Sigmoid colon (tissue), 7 donors: ENCODE measurements around the gene JAM2. TPM values are rescaled to one million over a fixed set of nuclear protein-coding genes. Genes with fewer than 3 reads are reported as not detected.
A peak's percentile ranks its signal among the peaks of the same experiment; 100 is the strongest.

Experiments used
- DNase-seq: peaks from one replicate; pipeline ENCODE4 v3.0.0-alpha.2; 2019
- H3K27ac ChIP-seq, 4 donors: fragments of 200-600 bp; sonication (generic); one replicate each; pipeline ENCODE4 v1.5.1; 2016 to 2019; ENCODE audit warnings: mild to moderate bottlenecking in 1 of 4
- H3K27me3 ChIP-seq, 3 donors: fragments of 200-600 bp; sonication (generic); one replicate each; pipeline ENCODE4 v1.5.1; 2019; ENCODE audit warnings: mild to moderate bottlenecking in 1 of 3
- H3K36me3 ChIP-seq, 4 donors: fragments of 200-600 bp; sonication (generic); one replicate each; pipeline ENCODE4 v1.5.1; 2016 to 2019
- H3K4me1 ChIP-seq, 4 donors: fragments of 200-600 bp; sonication (generic); one replicate each; pipeline ENCODE4 v1.5.1; 2017 to 2019
- H3K4me3 ChIP-seq, 4 donors: fragments of 200-600 bp; sonication (generic); one replicate each; pipeline ENCODE4 v1.5.1; 2017 to 2019; ENCODE audit warnings: mild to moderate bottlenecking in 2 of 4, moderate library complexity in 1 of 4
- H3K9me3 ChIP-seq, 4 donors: fragments of 200-600 bp in 3 of 4; sonication (generic) in 3 of 4; one replicate each; pipeline versions ENCODE4 v1.5.1 to v1.6.1; 2013 to 2019
- EP300 ChIP-seq, 4 donors: sonication (generic); formaldehyde crosslinking; IDR thresholded peaks; one replicate each; pipeline ENCODE4 v1.6.1; 2017; ENCODE audit warnings: antibody characterized with exemption in 4 of 4
- POLR2A ChIP-seq, 2 donors: fragments of 450-650 bp; IDR thresholded peaks; one replicate each; pipeline ENCODE4 v1.6.1; 2016; ENCODE audit warnings: antibody characterized with exemption in 2 of 2, mild to moderate bottlenecking in 2 of 2, moderate library complexity in 2 of 2
- POLR2AphosphoS5 ChIP-seq, 4 donors: sonication (generic); formaldehyde crosslinking; IDR thresholded peaks; one replicate each; pipeline ENCODE4 v1.6.1; 2017; ENCODE audit warnings: antibody characterized with exemption in 4 of 4
- WGBS, 2 donors: extraction: QIAGEN DNeasy Blood & Tissue Kit; methylation state at CpG; one replicate each; pipeline ENCODE4 v1.1.7; 2013; 5-methylcytosine and 5-hydroxymethylcytosine counted together
- intact Hi-C: fragments of 100-400 bp; cut with DNase I; formaldehyde crosslinking; loops from one replicate; pipeline ENCODE4 v1.15.1; 2023
- polyA plus RNA-seq, 3 donors: library from polyadenylated mRNA; stranded (reverse); fragments of 200-250 nt; gene quantifications; one replicate each; pipeline ENCODE4 v1.2.3, GENCODE V29; 2013
- total RNA-seq, 4 donors: library from RNA; depleted of rRNA; stranded (reverse); fragments of >200 nt; gene quantifications; one replicate each; pipeline ENCODE4 v1.1.0, GENCODE V29; 2016
- TF ChIP-seq, protein P1 (sequence below), 4 experiments: fragments of 450-650 bp in 3 of 4; fragments of 200-600 bp in 1 of 4; IDR thresholded peaks; one replicate each; pipeline ENCODE4 v1.5.1; 2016 to 2019; ENCODE audit warnings: antibody characterized with exemption in 4 of 4, mild to moderate bottlenecking in 3 of 4, moderate library complexity in 2 of 4
- donor health status: healthy with polysubstance abuse.
- donor health status: Bipolar disorder and iron deficiency.
- donor health status: healthy.

The JAM2 gene
- total and polyA plus RNA-seq, 7 donors, result 0.46 to 31.6 (median 13.0) TPM

DNA sequence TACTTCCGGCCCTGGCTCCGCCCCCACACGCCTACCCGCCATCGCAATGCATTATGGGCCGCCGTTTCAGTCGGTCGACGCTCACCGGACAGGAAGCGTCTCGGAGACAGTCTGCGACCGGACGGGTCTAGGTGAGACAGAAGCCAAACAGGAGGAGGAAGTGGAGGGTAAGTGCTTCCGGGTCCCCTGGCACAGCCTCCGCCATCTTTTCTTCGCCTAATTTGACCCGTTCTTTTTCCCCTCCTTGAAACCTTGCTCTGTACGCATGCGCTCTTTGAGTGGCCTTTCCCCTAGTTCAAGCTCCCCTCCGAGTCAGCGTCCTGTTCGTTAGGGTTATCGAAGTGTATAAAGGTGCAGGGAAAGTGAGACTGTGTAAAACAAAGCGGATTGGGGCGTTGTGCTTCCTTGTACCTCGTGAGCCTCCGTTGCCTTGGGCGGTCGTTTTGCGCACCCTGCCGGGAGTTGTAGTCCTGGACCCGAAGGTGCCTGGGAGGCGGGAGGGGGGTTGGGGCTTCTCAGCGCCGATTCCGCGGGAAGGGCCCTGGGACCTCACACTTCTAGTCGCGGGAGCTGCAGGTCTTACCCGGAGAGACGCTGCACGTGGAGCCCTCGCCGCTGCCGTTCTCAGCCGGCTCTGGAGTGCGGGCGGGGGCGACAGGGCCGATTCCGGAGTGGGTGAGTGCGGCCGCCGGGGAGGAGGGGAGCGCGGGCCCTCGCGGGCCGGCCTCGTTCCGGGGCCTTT, 96.0 kb downstream of the JAM2 start, which contains the start of the genes ATP5PF and GABPA:
Gene ATP5PF (minus strand): TSS at position 1 of the 742 bp plus-strand sequence. CDS start 5,110 bp downstream, outside the sequence.
Gene GABPA (plus strand): TSS at position 69 of the 742 bp plus-strand sequence. CDS start 6,627 bp downstream, outside the sequence.
- intact Hi-C loops, result loop anchor here (5.0 to 10.0 kb wide), 4 partner anchors 57 to 1110 kb away; partner anchors contain the start of genes ADAMTS1, APP and MRPL39
- no peaks in the 10 kb centered on the region for H3K27me3 ChIP-seq
- WGBS, 2 donors, result 0 to 1% methylated on average over 64 of the region's 64 CpGs
- H3K9me3 ChIP-seq, result no peaks in the 10 kb centered on the region
- DNase-seq, result peak; percentile 99
- TF ChIP-seq EP300 (IDR thresholded peaks at IDR 0.05) (peak in 1 of 4 donors; percentile 47), POLR2A (IDR thresholded peaks at IDR 0.05) (no peak), POLR2AphosphoS5 (IDR thresholded peaks at IDR 0.05) (peak in 2 of 4 donors; percentile 39 to 58)
- TF ChIP-seq, protein P1, sequence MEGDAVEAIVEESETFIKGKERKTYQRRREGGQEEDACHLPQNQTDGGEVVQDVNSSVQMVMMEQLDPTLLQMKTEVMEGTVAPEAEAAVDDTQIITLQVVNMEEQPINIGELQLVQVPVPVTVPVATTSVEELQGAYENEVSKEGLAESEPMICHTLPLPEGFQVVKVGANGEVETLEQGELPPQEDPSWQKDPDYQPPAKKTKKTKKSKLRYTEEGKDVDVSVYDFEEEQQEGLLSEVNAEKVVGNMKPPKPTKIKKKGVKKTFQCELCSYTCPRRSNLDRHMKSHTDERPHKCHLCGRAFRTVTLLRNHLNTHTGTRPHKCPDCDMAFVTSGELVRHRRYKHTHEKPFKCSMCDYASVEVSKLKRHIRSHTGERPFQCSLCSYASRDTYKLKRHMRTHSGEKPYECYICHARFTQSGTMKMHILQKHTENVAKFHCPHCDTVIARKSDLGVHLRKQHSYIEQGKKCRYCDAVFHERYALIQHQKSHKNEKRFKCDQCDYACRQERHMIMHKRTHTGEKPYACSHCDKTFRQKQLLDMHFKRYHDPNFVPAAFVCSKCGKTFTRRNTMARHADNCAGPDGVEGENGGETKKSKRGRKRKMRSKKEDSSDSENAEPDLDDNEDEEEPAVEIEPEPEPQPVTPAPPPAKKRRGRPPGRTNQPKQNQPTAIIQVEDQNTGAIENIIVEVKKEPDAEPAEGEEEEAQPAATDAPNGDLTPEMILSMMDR (IDR thresholded peaks at IDR 0.05), result no peak
- H3K27ac ChIP-seq, result peak within 1 kb of the TSS; percentile 94 to 99 (median 98)
- H3K4me1 ChIP-seq, result peaks cover 0 to 55% (median 43%) of the 10 kb centered on the region in 4 donors
- H3K4me3 ChIP-seq, result peak within 1 kb of the TSS; percentile 81 to 98 (median 85)
- peaks cover 0 to 3% (median 0%) of the 10 kb centered on the region in 4 donors for H3K36me3 ChIP-seq

DNA sequence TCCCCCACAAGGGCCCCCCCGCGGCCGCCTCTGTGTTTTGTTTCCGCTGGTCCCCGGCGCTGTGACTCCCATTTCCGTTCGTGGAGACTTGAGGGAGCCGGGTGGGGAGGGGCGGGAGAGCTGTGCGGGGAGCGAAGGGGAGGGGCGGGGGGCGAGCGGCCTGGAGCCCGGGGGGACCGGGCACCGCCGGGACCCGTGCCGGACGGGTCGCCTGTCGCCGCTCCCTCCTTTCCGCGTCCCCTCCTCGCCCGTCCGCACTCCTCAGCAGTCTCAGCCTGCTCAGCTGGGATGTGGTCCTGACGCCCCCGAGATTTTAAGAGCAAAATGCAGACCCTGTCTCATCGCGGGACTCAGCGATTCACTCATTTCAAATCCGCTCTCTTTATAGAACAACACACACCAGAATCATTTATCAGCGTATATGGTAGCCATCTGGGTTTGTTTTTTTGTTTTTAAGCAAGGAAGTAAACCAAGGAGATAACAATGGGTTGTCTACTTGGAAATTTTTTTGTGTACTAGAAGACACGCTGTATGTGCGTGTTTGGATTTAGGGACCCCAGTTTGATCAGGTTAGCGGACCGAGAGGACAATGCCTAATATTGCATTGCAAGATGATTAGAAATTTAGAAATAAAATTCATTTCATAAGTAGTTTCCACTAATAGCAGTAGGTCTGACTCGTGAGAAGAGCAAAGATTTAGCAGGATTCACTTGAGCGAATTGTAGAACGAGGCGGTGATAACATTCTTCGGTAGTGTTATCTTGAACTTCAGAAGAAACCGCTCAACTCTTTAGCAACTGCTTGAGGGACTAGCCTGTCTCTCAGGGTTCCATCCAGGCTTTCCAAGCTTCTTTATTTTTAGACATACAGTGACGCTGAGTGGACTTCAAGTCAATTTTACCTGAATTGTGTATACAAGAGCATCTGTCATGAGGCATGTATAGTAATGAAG, 96.9 kb downstream of the JAM2 start:
- intact Hi-C loops, result loop anchor here (5.0 to 10.0 kb wide), 4 partner anchors 56 to 1109 kb away; partner anchors contain the start of genes ADAMTS1, APP and MRPL39
- TF ChIP-seq, protein P1 (IDR thresholded peaks at IDR 0.05), result no peak
- TF ChIP-seq EP300 (IDR thresholded peaks at IDR 0.05), result no peak
- no peak for TF ChIP-seq POLR2A (IDR thresholded peaks at IDR 0.05)
- TF ChIP-seq POLR2AphosphoS5 (IDR thresholded peaks at IDR 0.05), result no peak
- no peaks in the 10 kb centered on the region for H3K9me3 ChIP-seq
- 1% methylated on average over 47 to 48 of the region's 48 CpGs for WGBS, 2 donors
- H3K4me1 ChIP-seq, result peaks cover 0 to 50% (median 42%) of the 10 kb centered on the region in 4 donors
- no peaks in the 10 kb centered on the region for H3K27me3 ChIP-seq
- peak; percentile 93 for DNase-seq
- H3K36me3 ChIP-seq, result no peaks in the 10 kb centered on the region
- H3K27ac ChIP-seq, result peak overlapping the region; percentile 94 to 99 (median 98)
- peak overlapping the region; percentile 81 to 98 (median 85) for H3K4me3 ChIP-seq

DNA sequence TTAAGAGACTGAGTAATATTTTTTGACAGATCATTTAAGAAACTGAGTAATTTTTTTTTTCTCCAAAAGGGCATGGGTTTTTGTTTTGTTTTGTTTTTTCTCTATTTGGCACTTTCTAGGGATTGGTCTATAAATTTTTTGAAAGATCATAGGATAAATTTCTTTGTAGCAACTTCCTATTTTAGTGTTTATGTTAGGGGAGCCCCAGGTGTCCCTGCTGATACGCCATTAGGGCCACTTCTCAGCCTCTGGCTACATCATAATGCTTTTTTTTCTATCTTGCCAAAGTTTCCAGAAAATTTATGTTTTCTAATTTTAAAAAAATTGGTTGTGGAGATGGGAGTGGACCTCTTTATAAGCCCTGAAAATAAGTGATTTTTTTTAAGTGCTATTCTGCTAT, 98.4 kb downstream of the JAM2 start:
- no peak for DNase-seq
- Histone ChIP-seq H3K27me3 (no peaks in the 10 kb centered on the region), H3K9me3 (no peaks in the 10 kb centered on the region), H3K27ac (peak overlapping the region in 2 of 4 donors; percentile 94 to 99), H3K4me3 (no peak overlapping the region), H3K36me3 (peaks cover 0 to 4% (median 0%) of the 10 kb centered on the region in 4 donors), H3K4me1 (peaks cover 0 to 35% (median 28%) of the 10 kb centered on the region in 4 donors)
- intact Hi-C loops, result loop anchor here (5.0 to 10.0 kb wide), 4 partner anchors 55 to 1107 kb away; partner anchors contain the start of genes ADAMTS1, APP and MRPL39
- WGBS, 2 donors, result 51 to 88% methylated on average over 1 of the region's 1 CpG
- TF ChIP-seq, protein P1 (IDR thresholded peaks at IDR 0.05), result no peak
- TF ChIP-seq POLR2A (IDR thresholded peaks at IDR 0.05) (no peak), EP300 (IDR thresholded peaks at IDR 0.05) (no peak), POLR2AphosphoS5 (IDR thresholded peaks at IDR 0.05) (no peak)

DNA sequence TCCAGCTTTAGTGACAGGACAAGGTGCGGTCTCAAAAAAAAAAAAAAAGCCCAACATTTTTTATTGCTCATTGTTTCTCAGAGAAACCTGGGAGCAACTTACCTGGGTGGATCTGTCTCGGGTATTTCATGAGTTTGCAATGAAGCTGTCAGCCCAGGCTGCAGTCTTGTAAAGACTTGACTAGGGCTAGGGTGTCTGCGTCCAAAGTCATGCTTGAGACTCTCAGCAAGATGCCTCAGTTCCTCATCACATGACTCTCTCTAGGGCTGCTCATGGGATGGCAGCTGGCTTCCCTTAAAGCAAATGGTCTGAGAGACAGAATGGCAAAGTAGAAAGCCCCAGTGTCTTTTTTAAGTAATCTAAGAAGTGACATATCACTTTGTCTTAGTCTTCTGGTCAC, 103.8 kb downstream of the JAM2 start:
- H3K27ac ChIP-seq, result no peak overlapping the region
- no peaks in the 10 kb centered on the region for H3K27me3 ChIP-seq
- intact Hi-C loops, result no loop called here
- H3K36me3 ChIP-seq, result peaks cover 0 to 17% (median 0%) of the 10 kb centered on the region in 4 donors
- H3K4me3 ChIP-seq, result no peak overlapping the region
- DNase-seq, result no peak
- H3K9me3 ChIP-seq, result no peaks in the 10 kb centered on the region
- no peaks in the 10 kb centered on the region for H3K4me1 ChIP-seq
- no peak for TF ChIP-seq POLR2AphosphoS5 (IDR thresholded peaks at IDR 0.05)
- TF ChIP-seq POLR2A (IDR thresholded peaks at IDR 0.05), result no peak
- TF ChIP-seq, protein P1 (IDR thresholded peaks at IDR 0.05), result no peak
- no peak for TF ChIP-seq EP300 (IDR thresholded peaks at IDR 0.05)
- 60 to 91% methylated on average over 3 of the region's 3 CpGs for WGBS, 2 donors
